A549 (cell line): Measurements from ENCODE around the gene NSUN4. TPM values are rescaled to one million over a fixed set of nuclear protein-coding genes. Genes with fewer than 3 reads are reported as not detected.

Experiments used
- ATAC-seq, 2 experiments: fragments of 200-7000 bp in 1 of 2; fragments of >200 bp in 1 of 2; cut with Nextera tagmentation in 1 of 2; cut with Tn5 transposase in 1 of 2; 3 replicates each; pipeline versions ENCODE4 v1.8.0 to v1.9.1; 2018 to 2020; ENCODE audit warnings: mild to moderate bottlenecking in 1 of 2, moderate library complexity in 1 of 2
- CTCF ChIA-PET: fragments of 300-600 bp; sonication (Branson Sonifier 250); formaldehyde crosslinking; extraction: SDS; loops from one replicate; lab custom pipeline; 2021; ENCODE audit warnings: antibody characterized with exemption, inconsistent platforms; lab: Yijun Ruan, JAX
- POLR2A ChIA-PET: fragments of 350-600 bp; formaldehyde crosslinking; extraction: SDS; loops from one replicate; lab custom pipeline; 2021; ENCODE audit warnings: antibody characterized with exemption, inconsistent platforms; lab: Yijun Ruan, JAX
- DNase-seq, 2 experiments: peaks; one replicate each; pipeline versions ENCODE4 v3.0.0 to v3.0.0-alpha.2; 2011 to 2016; ENCODE audit warnings: low read depth in 1 of 2, low spot score in 1 of 2
- FAIRE-seq: peaks from 2 replicates; lab custom pipeline; 2011; peaks lifted over from hg19 to GRCh38; lab: Jason Lieb, UNC
- H3K27ac ChIP-seq, 2 experiments: fragments of >200 bp; sonication (Bioruptor Twin); formaldehyde crosslinking; 3 replicates each; pipeline ENCODE4 v1.5.1; 2016 to 2017
- H3K4me1 ChIP-seq: fragments of >200 bp; sonication (Bioruptor Twin); formaldehyde crosslinking; 3 replicates; pipeline ENCODE4 v1.6.1; 2016
- H3K4me2 ChIP-seq: fragments of >200 bp; sonication (Bioruptor Twin); formaldehyde crosslinking; 3 replicates; pipeline ENCODE4 v1.6.1; 2016
- H3K4me3 ChIP-seq: fragments of >200 bp; sonication (Bioruptor Twin); formaldehyde crosslinking; 3 replicates; pipeline ENCODE4 v1.5.1; 2016
- H3K9me3 ChIP-seq: fragments of >200 bp; sonication (Bioruptor Twin); formaldehyde crosslinking; 3 replicates; pipeline ENCODE4 v1.6.1; 2016
- BHLHE40 ChIP-seq: IDR thresholded peaks from 2 replicates; pipeline ENCODE4 v1.6.1; 2012; ENCODE audit warnings: low read depth, low read length, inconsistent platforms
- CBX8 ChIP-seq: fragments of 200-600 bp; sonication (generic); IDR thresholded peaks from 2 replicates; pipeline ENCODE4 v1.6.1; 2016
- CEBPB ChIP-seq, 2 experiments: fragments of >200 bp in 1 of 2; sonication (Bioruptor Twin) in 1 of 2; formaldehyde crosslinking in 1 of 2; IDR thresholded peaks; 2 replicates each; pipeline ENCODE4 v1.6.1; 2012 to 2016
- CHD2 ChIP-seq: fragments of 150-350 bp; IDR thresholded peaks from 2 replicates; pipeline ENCODE4 v1.6.1; 2014; ENCODE audit warnings: low read length; ENCODE audit not compliant: partially characterized antibody
- EP300 ChIP-seq, 2 experiments: fragments of >200 bp; sonication (Bioruptor Twin); formaldehyde crosslinking; IDR thresholded peaks; 2 replicates in 1 of 2; 3 replicates in 1 of 2; pipeline ENCODE4 v1.6.1; 2016 to 2017
- FOSL2 ChIP-seq, 2 experiments: fragments of 450-650 bp in 1 of 2; fragments of >200 bp in 1 of 2; sonication (Bioruptor Twin) in 1 of 2; formaldehyde crosslinking; IDR thresholded peaks; 2 replicates each; pipeline versions ENCODE4 v1.5.0 to v1.6.1; 2016 to 2020; ENCODE audit warnings: mild to moderate bottlenecking in 1 of 2, moderate library complexity in 1 of 2
- GATA3 ChIP-seq: IDR thresholded peaks from 2 replicates; pipeline ENCODE4 v1.6.1; 2012; ENCODE audit warnings: borderline replicate concordance
- HDAC2 ChIP-seq: fragments of 200-600 bp; sonication (generic); IDR thresholded peaks from 2 replicates; pipeline ENCODE4 v1.6.1; 2016
- HOXA7 ChIP-seq: fragments of 250-450 bp; sonication (Bioruptor Pico); IDR thresholded peaks from 2 replicates; pipeline ENCODE4 v1.5.0; 2020; ENCODE audit warnings: mild to moderate bottlenecking, moderate library complexity
- JUN ChIP-seq, 2 experiments: fragments of >200 bp; sonication (Bioruptor Twin); formaldehyde crosslinking; IDR thresholded peaks; 2 replicates in 1 of 2; 3 replicates in 1 of 2; pipeline ENCODE4 v1.6.1; 2016 to 2017
- JUNB ChIP-seq: fragments of >200 bp; sonication (Bioruptor Twin); formaldehyde crosslinking; IDR thresholded peaks from 2 replicates; pipeline ENCODE4 v1.6.1; 2016
- KDM5A ChIP-seq: fragments of 200-600 bp; sonication (generic); IDR thresholded peaks from 2 replicates; pipeline ENCODE4 v1.6.1; 2016; ENCODE audit warnings: antibody characterized with exemption, mild to moderate bottlenecking
- MAFK ChIP-seq: fragments of 450-650 bp; IDR thresholded peaks from 2 replicates; pipeline ENCODE4 v1.6.1; 2014; ENCODE audit not compliant: partially characterized antibody
- MAZ ChIP-seq: fragments of 150-350 bp; IDR thresholded peaks from 2 replicates; pipeline ENCODE4 v1.6.1; 2014; ENCODE audit warnings: antibody characterized with exemption, low read depth, low read length, borderline replicate concordance
- MYC ChIP-seq: IDR thresholded peaks from 2 replicates; pipeline ENCODE4 v1.6.1; 2012; ENCODE audit warnings: mild to moderate bottlenecking, inconsistent platforms, low read length, improper control_type of control experiment, borderline replicate concordance
- NPAS2 ChIP-seq: fragments of 250-450 bp; sonication (Bioruptor Pico); IDR thresholded peaks from 2 replicates; pipeline ENCODE4 v1.8.0; 2022; ENCODE audit warnings: mild to moderate bottlenecking, moderate library complexity, borderline replicate concordance
- NR3C1 ChIP-seq: fragments of >200 bp; sonication (Bioruptor Twin); formaldehyde crosslinking; IDR thresholded peaks from 3 replicates; pipeline ENCODE4 v1.6.1; 2017
- RCOR1 ChIP-seq: fragments of 150-350 bp; IDR thresholded peaks from 2 replicates; pipeline ENCODE4 v1.6.1; 2014; ENCODE audit warnings: antibody characterized with exemption, low read length, low read depth
- RFX5 ChIP-seq: fragments of 450-650 bp; IDR thresholded peaks from 2 replicates; pipeline ENCODE4 v1.7.1; 2014; ENCODE audit warnings: antibody characterized with exemption, mild to moderate bottlenecking, moderate library complexity
- SREBF2 ChIP-seq: fragments of 450-650 bp; IDR thresholded peaks from 2 replicates; pipeline ENCODE4 v1.6.1; 2014; ENCODE audit warnings: mild to moderate bottlenecking, moderate library complexity
- ZFP36 ChIP-seq: fragments of 450-650 bp; IDR thresholded peaks from 2 replicates; pipeline ENCODE4 v1.6.1; 2014; ENCODE audit warnings: borderline replicate concordance; ENCODE audit not compliant: partially characterized antibody
- WGBS: methylation state at CpG from one replicate; pipeline ENCODE4 v1.1.6; 2017; ENCODE audit errors: missing lambda C conversion rate; 5-methylcytosine and 5-hydroxymethylcytosine counted together
- polyA plus RNA-seq, 4 experiments: library from polyadenylated mRNA; depleted of rRNA in 3 of 4; stranded (reverse); fragments of >200 nt; fragmentation: RNase III in 1 of 4; extraction: RNeasy Plus Mini Kit Qiagen cat#74134 plus additional on column Dnase treatment in 1 of 4; gene quantifications; 2 replicates in 3 of 4; 3 replicates in 1 of 4; pipeline ENCODE4 v1.2.3, GENCODE V29; 2011 to 2017
- TF ChIP-seq, protein P1 (sequence below): fragments of >200 bp; sonication (Bioruptor Twin); formaldehyde crosslinking; IDR thresholded peaks from 2 replicates; pipeline ENCODE4 v1.6.1; 2016
- TF ChIP-seq, protein P2 (sequence below): fragments of >200 bp; sonication (Bioruptor Twin); formaldehyde crosslinking; IDR thresholded peaks from 3 replicates; pipeline ENCODE4 v1.5.1; 2016
- TF ChIP-seq, protein P3 (sequence below): fragments of 250-450 bp; sonication (Bioruptor Pico); IDR thresholded peaks from 2 replicates; pipeline ENCODE4 v1.5.0; 2021; ENCODE audit warnings: mild to moderate bottlenecking, moderate library complexity, borderline replicate concordance
- TF ChIP-seq, protein P4 (sequence below): IDR thresholded peaks from 2 replicates; pipeline ENCODE4 v1.6.1; 2012; ENCODE audit warnings: low read depth, borderline replicate concordance
- TF ChIP-seq, protein P5 (sequence below): fragments of >200 bp; sonication (Bioruptor Twin); formaldehyde crosslinking; IDR thresholded peaks from 3 replicates; pipeline ENCODE4 v1.6.1; 2016
- TF ChIP-seq, protein P6 (sequence below): fragments of 150-350 bp; IDR thresholded peaks from 2 replicates; pipeline ENCODE4 v1.6.1; 2014; ENCODE audit warnings: low read depth, mild to moderate bottlenecking, low read length

Gene NSUN4
- polyA plus RNA-seq, 2 of the 4 experiments (the other 2 are of a cell fraction): 11.7 to 23.3 TPM

DNA sequence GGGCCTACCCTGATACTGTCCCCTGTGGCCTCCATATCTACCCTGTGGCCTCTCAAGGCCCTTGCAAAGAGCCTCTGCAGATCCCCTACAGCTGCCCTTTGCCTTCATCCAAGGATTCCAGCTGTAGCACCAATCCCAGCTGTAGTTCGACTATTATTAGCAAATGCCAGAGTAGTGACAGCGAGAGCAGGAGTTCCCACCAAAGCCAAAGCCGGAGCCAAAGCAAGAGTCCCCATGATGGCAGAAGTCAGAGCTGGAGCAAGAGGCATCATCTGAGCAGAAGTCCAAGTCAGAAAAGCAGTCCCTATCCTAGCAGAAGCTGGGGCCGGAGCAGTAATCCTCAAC lies 2.7 kb downstream of the NSUN4 start (continued):
- TF ChIP-seq CEBPB (IDR thresholded peaks at IDR 0.05) (no peak), RFX5 (no peak), BHLHE40 (no peak), HOXA7 (CRISPR knock-in tag) (no peak), HDAC2 (no peak)
- TF ChIP-seq, protein P1, sequence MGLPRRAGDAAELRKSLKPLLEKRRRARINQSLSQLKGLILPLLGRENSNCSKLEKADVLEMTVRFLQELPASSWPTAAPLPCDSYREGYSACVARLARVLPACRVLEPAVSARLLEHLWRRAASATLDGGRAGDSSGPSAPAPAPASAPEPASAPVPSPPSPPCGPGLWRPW: no peak

DNA sequence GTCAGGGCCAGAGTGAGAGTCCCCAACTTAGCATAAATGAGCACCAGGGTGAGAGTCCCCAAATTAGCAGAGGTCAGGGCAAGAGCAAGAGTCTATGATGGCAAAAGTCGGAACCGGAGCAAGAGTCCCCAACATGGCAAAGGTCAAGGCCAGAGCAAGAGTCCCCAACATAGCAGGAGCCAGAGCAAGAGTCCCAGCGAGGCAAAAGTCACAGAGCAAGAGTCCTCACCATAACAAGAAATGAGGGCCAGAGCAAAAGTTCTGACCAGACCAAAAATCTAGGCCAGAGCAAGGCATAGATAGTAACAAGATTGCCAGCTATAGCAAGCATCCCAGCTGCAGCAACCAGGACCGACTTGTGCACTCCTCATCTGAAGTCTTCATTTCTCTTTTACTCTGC lies 3.1 kb downstream of the NSUN4 start:
- no peak overlapping the region for H3K4me3 ChIP-seq
- ATAC-seq (no peak), FAIRE-seq (no peak), DNase-seq (no peak)
- no peak overlapping the region for H3K27ac ChIP-seq
- WGBS: 90% methylated on average over 4 of the region's 4 CpGs
- peaks cover 16% of the 10 kb centered on the region for H3K4me1 ChIP-seq
- ChIA-PET POLR2A (no interaction called here), CTCF (interaction anchor here (0.6 kb wide), 1 partner anchor 58 kb away, joined by 3 read pairs; no protein-coding TSS in a partner anchor)
- H3K4me2 ChIP-seq: no peak overlapping the region
- TF ChIP-seq MAZ (no peak), EP300 (IDR thresholded peaks at IDR 0.05) (no peak)
- TF ChIP-seq, protein P2, sequence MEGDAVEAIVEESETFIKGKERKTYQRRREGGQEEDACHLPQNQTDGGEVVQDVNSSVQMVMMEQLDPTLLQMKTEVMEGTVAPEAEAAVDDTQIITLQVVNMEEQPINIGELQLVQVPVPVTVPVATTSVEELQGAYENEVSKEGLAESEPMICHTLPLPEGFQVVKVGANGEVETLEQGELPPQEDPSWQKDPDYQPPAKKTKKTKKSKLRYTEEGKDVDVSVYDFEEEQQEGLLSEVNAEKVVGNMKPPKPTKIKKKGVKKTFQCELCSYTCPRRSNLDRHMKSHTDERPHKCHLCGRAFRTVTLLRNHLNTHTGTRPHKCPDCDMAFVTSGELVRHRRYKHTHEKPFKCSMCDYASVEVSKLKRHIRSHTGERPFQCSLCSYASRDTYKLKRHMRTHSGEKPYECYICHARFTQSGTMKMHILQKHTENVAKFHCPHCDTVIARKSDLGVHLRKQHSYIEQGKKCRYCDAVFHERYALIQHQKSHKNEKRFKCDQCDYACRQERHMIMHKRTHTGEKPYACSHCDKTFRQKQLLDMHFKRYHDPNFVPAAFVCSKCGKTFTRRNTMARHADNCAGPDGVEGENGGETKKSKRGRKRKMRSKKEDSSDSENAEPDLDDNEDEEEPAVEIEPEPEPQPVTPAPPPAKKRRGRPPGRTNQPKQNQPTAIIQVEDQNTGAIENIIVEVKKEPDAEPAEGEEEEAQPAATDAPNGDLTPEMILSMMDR: no peak
- no peaks in the 10 kb centered on the region for H3K9me3 ChIP-seq

DNA sequence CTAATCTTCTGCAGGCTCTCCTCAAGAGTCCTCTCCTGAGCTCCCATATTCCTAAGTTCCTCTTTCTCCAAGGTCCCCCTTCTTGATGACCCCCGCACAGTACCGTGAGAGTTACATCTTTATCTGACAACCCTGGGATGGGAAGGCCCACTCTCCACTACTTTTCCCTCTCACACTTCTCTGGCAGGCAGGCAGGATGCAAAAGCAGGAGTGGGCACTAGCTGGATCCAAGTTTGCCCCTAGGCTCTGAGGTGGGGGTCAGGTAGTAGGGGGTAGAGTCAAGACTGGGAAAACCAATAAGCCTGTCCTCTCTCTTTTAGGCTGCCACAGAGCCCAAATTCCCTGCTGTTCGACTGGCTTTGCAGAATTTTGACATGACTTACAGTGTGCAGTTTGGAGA lies 3.9 kb downstream of the NSUN4 start:
- Histone ChIP-seq H3K4me1 (peaks cover 9% of the 10 kb centered on the region), H3K4me2 (no peak overlapping the region), H3K9me3 (no peaks in the 10 kb centered on the region), H3K4me3 (no peak overlapping the region), H3K27ac (no peak overlapping the region)
- DNase-seq: no peak
- no peak for TF ChIP-seq CBX8
- no peak for TF ChIP-seq GATA3
- TF ChIP-seq, protein P1: no peak
- TF ChIP-seq, protein P3, sequence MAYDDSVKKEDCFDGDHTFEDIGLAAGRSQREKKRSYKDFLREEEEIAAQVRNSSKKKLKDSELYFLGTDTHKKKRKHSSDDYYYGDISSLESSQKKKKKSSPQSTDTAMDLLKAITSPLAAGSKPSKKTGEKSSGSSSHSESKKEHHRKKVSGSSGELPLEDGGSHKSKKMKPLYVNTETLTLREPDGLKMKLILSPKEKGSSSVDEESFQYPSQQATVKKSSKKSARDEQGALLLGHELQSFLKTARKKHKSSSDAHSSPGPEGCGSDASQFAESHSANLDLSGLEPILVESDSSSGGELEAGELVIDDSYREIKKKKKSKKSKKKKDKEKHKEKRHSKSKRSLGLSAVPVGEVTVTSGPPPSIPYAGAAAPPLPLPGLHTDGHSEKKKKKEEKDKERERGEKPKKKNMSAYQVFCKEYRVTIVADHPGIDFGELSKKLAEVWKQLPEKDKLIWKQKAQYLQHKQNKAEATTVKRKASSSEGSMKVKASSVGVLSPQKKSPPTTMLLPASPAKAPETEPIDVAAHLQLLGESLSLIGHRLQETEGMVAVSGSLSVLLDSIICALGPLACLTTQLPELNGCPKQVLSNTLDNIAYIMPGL (CRISPR knock-in tag): no peak
- no peak for TF ChIP-seq ZFP36
- TF ChIP-seq BHLHE40: no peak
- TF ChIP-seq, protein P4, sequence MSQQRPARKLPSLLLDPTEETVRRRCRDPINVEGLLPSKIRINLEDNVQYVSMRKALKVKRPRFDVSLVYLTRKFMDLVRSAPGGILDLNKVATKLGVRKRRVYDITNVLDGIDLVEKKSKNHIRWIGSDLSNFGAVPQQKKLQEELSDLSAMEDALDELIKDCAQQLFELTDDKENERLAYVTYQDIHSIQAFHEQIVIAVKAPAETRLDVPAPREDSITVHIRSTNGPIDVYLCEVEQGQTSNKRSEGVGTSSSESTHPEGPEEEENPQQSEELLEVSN: no peak
- TF ChIP-seq KDM5A: no peak
- no peak for TF ChIP-seq RCOR1
- no peak for TF ChIP-seq NR3C1
- TF ChIP-seq HOXA7 (CRISPR knock-in tag): no peak
- no peak for TF ChIP-seq NPAS2 (CRISPR knock-in tag)
- ChIA-PET CTCF (interaction anchor here (0.6 kb wide), 1 partner anchor 58 kb away, joined by 3 read pairs; no protein-coding TSS in a partner anchor), POLR2A (no interaction called here)
- 94% methylated on average over 3 of the region's 3 CpGs for whole genome bisulfite sequencing
- ATAC-seq: no peak
- FAIRE-seq: no peak

DNA sequence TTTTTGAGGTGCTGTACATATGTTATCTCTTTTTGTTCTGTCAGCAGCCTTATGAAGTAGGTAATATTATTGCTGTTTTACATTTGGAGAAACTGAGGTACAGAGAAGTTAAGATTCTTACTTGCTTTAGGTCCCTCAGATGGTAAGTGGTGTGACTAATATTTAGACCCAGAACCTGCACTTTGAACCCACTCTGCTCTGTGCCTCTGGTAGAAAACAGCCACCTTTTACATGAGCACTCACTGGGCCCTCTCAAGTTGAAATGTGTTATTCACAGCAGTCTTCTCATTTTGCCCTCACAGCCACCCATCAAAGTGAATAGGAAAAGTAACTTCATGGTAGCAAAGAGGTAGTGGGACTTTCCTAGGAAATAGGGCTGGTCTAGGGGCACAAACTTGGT lies 4.7 kb downstream of the NSUN4 start:
- DNase-seq (no peak), ATAC-seq (no peak), FAIRE-seq (no peak)
- H3K4me1 ChIP-seq: peaks cover 9% of the 10 kb centered on the region
- no peaks in the 10 kb centered on the region for H3K9me3 ChIP-seq
- CTCF ChIA-PET: interaction anchor here (0.8 to 4.2 kb wide), 2 partner anchors 12 to 40 kb away, joined by 3 to 31 read pairs; no protein-coding TSS in a partner anchor
- no peak overlapping the region for H3K4me3 ChIP-seq
- POLR2A ChIA-PET: no interaction called here
- H3K4me2 ChIP-seq: no peak overlapping the region
- H3K27ac ChIP-seq: no peak overlapping the region
- TF ChIP-seq ZFP36 (no peak), JUN (IDR thresholded peaks at IDR 0.05) (no peak), FOSL2 (IDR thresholded peaks at IDR 0.05) (no peak), FOSL2 (CRISPR knock-in tag; IDR thresholded peaks at IDR 0.05) (no peak), MAFK (no peak), NPAS2 (CRISPR knock-in tag) (no peak), BHLHE40 (no peak), CHD2 (no peak), SREBF2 (no peak), MYC (no peak), JUNB (no peak)
- TF ChIP-seq, protein P5, sequence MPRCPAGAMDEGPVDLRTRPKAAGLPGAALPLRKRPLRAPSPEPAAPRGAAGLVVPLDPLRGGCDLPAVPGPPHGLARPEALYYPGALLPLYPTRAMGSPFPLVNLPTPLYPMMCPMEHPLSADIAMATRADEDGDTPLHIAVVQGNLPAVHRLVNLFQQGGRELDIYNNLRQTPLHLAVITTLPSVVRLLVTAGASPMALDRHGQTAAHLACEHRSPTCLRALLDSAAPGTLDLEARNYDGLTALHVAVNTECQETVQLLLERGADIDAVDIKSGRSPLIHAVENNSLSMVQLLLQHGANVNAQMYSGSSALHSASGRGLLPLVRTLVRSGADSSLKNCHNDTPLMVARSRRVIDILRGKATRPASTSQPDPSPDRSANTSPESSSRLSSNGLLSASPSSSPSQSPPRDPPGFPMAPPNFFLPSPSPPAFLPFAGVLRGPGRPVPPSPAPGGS: no peak
- TF ChIP-seq, protein P6, sequence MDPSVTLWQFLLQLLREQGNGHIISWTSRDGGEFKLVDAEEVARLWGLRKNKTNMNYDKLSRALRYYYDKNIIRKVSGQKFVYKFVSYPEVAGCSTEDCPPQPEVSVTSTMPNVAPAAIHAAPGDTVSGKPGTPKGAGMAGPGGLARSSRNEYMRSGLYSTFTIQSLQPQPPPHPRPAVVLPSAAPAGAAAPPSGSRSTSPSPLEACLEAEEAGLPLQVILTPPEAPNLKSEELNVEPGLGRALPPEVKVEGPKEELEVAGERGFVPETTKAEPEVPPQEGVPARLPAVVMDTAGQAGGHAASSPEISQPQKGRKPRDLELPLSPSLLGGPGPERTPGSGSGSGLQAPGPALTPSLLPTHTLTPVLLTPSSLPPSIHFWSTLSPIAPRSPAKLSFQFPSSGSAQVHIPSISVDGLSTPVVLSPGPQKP: no peak
